ENCODE results near the gene ST8SIA4. TPM values are rescaled to one million over a fixed set of nuclear protein-coding genes. Genes with fewer than 3 reads are reported as not detected.

The ST8SIA4 gene
- total and polyA plus RNA-seq, 10 of the 15 experiments (the other 5 are each of a cell fraction or from before 2014, with no cell fraction given), result 4.4 to 30.9 (median 19.5) TPM

DNA sequence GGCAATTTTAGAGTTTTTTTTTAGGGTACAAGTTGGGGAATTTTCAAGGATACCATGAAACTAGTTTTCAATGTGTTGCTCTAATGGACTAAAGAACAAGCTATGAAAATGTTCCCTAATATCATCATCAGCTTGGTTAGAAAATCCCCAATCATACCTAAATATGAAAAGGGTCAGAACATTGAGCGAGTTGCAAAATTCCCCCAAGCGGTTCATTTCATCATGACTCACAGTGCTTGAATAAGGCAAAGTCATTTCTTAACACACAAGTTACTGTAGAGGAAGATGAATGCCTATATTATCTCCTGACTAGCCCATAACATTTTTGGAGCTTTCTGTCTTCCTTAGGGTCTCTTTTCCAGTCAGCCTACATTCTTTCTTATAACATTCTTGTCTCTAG lies 62.7 kb downstream of the ST8SIA4 start (continued):
- TF ChIP-seq BCL11A (IDR thresholded peaks at IDR 0.05; ENCODE audit: low read depth, low read length), result peak; percentile 78
- no peak for TF ChIP-seq MYC (IDR thresholded peaks at IDR 0.05; ENCODE audit: insufficient read depth, insufficient read length, insufficient replicate concordance, low read length, severe bottlenecking)
- TF ChIP-seq ESRRA (IDR thresholded peaks at IDR 0.05; ENCODE audit: low read length), result no peak
- TF ChIP-seq SREBF2 (IDR thresholded peaks at IDR 0.05; ENCODE audit: low read length), result no peak
- TF ChIP-seq IKZF2 (IDR thresholded peaks at IDR 0.05), result peak; percentile 82 to 87
- TF ChIP-seq, protein P1, sequence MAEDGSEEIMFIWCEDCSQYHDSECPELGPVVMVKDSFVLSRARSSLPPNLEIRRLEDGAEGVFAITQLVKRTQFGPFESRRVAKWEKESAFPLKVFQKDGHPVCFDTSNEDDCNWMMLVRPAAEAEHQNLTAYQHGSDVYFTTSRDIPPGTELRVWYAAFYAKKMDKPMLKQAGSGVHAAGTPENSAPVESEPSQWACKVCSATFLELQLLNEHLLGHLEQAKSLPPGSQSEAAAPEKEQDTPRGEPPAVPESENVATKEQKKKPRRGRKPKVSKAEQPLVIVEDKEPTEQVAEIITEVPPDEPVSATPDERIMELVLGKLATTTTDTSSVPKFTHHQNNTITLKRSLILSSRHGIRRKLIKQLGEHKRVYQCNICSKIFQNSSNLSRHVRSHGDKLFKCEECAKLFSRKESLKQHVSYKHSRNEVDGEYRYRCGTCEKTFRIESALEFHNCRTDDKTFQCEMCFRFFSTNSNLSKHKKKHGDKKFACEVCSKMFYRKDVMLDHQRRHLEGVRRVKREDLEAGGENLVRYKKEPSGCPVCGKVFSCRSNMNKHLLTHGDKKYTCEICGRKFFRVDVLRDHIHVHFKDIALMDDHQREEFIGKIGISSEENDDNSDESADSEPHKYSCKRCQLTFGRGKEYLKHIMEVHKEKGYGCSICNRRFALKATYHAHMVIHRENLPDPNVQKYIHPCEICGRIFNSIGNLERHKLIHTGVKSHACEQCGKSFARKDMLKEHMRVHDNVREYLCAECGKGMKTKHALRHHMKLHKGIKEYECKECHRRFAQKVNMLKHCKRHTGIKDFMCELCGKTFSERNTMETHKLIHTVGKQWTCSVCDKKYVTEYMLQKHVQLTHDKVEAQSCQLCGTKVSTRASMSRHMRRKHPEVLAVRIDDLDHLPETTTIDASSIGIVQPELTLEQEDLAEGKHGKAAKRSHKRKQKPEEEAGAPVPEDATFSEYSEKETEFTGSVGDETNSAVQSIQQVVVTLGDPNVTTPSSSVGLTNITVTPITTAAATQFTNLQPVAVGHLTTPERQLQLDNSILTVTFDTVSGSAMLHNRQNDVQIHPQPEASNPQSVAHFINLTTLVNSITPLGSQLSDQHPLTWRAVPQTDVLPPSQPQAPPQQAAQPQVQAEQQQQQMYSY (CRISPR knock-in tag; IDR thresholded peaks at IDR 0.05), result no peak
- TF ChIP-seq, protein P2, sequence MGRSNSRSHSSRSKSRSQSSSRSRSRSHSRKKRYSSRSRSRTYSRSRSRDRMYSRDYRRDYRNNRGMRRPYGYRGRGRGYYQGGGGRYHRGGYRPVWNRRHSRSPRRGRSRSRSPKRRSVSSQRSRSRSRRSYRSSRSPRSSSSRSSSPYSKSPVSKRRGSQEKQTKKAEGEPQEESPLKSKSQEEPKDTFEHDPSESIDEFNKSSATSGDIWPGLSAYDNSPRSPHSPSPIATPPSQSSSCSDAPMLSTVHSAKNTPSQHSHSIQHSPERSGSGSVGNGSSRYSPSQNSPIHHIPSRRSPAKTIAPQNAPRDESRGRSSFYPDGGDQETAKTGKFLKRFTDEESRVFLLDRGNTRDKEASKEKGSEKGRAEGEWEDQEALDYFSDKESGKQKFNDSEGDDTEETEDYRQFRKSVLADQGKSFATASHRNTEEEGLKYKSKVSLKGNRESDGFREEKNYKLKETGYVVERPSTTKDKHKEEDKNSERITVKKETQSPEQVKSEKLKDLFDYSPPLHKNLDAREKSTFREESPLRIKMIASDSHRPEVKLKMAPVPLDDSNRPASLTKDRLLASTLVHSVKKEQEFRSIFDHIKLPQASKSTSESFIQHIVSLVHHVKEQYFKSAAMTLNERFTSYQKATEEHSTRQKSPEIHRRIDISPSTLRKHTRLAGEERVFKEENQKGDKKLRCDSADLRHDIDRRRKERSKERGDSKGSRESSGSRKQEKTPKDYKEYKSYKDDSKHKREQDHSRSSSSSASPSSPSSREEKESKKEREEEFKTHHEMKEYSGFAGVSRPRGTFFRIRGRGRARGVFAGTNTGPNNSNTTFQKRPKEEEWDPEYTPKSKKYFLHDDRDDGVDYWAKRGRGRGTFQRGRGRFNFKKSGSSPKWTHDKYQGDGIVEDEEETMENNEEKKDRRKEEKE (IDR thresholded peaks at IDR 0.05), result no peak
- 0 out of 2 replicates have a peak, but pooled peaks have one; percentile 74 for TF ChIP-seq ZNF217 (IDR thresholded peaks at IDR 0.05)
- TF ChIP-seq MEF2A (IDR thresholded peaks at IDR 0.05; ENCODE audit: insufficient read depth, low read depth, low read length), result no peak
- TF ChIP-seq EZH2 (IDR thresholded peaks at IDR 0.05; ENCODE audit: borderline replicate concordance, control insufficient read depth, low read depth, low read length), result no peak
- peak; percentile 45; the same call in 1 of the 2 replicates for TF ChIP-seq BACH1 (IDR thresholded peaks at IDR 0.05; ENCODE audit: borderline replicate concordance)
- TF ChIP-seq ZNF274 (IDR thresholded peaks at IDR 0.05; ENCODE audit: insufficient read depth, insufficient read length), result no peak
- TF ChIP-seq LARP7 (IDR thresholded peaks at IDR 0.05), result no peak
- no peak for TF ChIP-seq BRCA1 (IDR thresholded peaks at IDR 0.05; ENCODE audit: low read depth, low read length)
- no peak for TF ChIP-seq RB1 (IDR thresholded peaks at IDR 0.05; ENCODE audit: borderline replicate concordance)
- TF ChIP-seq GABPA (IDR thresholded peaks at IDR 0.05; ENCODE audit: low read depth), result no peak
- TF ChIP-seq, protein P3, sequence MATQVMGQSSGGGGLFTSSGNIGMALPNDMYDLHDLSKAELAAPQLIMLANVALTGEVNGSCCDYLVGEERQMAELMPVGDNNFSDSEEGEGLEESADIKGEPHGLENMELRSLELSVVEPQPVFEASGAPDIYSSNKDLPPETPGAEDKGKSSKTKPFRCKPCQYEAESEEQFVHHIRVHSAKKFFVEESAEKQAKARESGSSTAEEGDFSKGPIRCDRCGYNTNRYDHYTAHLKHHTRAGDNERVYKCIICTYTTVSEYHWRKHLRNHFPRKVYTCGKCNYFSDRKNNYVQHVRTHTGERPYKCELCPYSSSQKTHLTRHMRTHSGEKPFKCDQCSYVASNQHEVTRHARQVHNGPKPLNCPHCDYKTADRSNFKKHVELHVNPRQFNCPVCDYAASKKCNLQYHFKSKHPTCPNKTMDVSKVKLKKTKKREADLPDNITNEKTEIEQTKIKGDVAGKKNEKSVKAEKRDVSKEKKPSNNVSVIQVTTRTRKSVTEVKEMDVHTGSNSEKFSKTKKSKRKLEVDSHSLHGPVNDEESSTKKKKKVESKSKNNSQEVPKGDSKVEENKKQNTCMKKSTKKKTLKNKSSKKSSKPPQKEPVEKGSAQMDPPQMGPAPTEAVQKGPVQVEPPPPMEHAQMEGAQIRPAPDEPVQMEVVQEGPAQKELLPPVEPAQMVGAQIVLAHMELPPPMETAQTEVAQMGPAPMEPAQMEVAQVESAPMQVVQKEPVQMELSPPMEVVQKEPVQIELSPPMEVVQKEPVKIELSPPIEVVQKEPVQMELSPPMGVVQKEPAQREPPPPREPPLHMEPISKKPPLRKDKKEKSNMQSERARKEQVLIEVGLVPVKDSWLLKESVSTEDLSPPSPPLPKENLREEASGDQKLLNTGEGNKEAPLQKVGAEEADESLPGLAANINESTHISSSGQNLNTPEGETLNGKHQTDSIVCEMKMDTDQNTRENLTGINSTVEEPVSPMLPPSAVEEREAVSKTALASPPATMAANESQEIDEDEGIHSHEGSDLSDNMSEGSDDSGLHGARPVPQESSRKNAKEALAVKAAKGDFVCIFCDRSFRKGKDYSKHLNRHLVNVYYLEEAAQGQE (IDR thresholded peaks at IDR 0.05; ENCODE audit: low read depth, low read length), result no peak
- TF ChIP-seq BHLHE40 (IDR thresholded peaks at IDR 0.05; ENCODE audit: borderline replicate concordance in 1 of 2, low read depth in 2 of 2, low read length in 1 of 2), result no peak
- TF ChIP-seq FOXM1 (IDR thresholded peaks at IDR 0.05; ENCODE audit: low read depth, low read length), result peak; percentile 82; the same call in 1 of the 2 replicates
- peak; percentile 70 for TF ChIP-seq DPF2 (IDR thresholded peaks at IDR 0.05)
- no peak for TF ChIP-seq SUZ12 (IDR thresholded peaks at IDR 0.05; ENCODE audit: unreplicated experiment)

All from GM12878 (cell line).